ENCODE data around the gene PC. TPM values are rescaled to one million over a fixed set of nuclear protein-coding genes. Genes with fewer than 3 reads are reported as not detected.
A peak's percentile ranks its signal among the peaks of the same experiment; 100 is the strongest.

PC gene
- total and polyA plus RNA-seq, 4 experiments from 2014 or later = 2.9 to 7.7 (median 5.4) TPM

DNA sequence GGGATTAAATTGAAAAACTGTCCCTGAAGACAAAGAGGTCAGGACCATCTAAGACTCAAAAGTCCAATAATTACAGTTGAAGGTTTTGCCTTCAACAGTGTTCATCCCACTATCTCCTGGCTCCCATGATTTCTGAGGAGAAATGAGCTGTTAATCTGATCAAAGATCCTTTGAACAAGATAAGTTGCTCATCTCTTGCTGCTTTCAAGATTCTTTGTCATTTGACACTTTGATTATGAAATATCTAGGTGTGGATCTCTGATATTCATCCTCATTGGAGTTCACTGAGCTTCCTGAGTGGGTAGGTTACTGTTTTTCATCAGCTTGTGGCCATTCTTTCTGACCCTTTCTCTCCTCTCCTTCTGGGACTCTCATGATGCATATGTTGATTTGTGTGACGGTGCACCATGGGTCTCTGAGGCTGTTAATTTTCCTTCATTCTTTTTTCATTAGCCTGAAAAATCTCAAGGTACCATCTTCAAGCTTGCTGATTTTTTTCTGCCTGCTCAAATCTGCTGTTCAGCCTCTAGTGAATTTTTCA, 20.9 kb downstream of the PC start:
- Mint-ChIP-seq H3K27ac (no peak overlapping the region), H3K27me3 (peaks cover 0 to 2% of the 10 kb centered on the region in 2 donors), H3K36me3 (no peaks in the 10 kb centered on the region), H3K9me3 (peaks cover 0 to 2% (median 0%) of the 10 kb centered on the region in 8 donors), H3K4me3 (no peak overlapping the region), H3K4me1 (no peaks in the 10 kb centered on the region)
- Histone ChIP-seq H3K4me3 (ENCODE audit: low read length in 2 of 2) (no peak overlapping the region), H3K27me3 (ENCODE audit: insufficient read depth, low read length) (no peaks in the 10 kb centered on the region), H3K36me3 (ENCODE audit: insufficient read depth, low read length) (no peaks in the 10 kb centered on the region), H3K27ac (ENCODE audit: low read depth, low read length) (no peak overlapping the region), H3K9me3 (ENCODE audit: control insufficient read depth in 1 of 2, low read length in 2 of 2) (no peaks in the 10 kb centered on the region), H3K4me1 (ENCODE audit: insufficient read depth, low read length) (no peaks in the 10 kb centered on the region)
- DNase-seq = no peak
- intact Hi-C loops (cut with micrococcal nuclease) = no loop called here
- ChIA-PET POLR2A (ENCODE audit: partially characterized antibody) (no interaction called here), CTCF (ENCODE audit: partially characterized antibody) (no interaction called here)

DNA sequence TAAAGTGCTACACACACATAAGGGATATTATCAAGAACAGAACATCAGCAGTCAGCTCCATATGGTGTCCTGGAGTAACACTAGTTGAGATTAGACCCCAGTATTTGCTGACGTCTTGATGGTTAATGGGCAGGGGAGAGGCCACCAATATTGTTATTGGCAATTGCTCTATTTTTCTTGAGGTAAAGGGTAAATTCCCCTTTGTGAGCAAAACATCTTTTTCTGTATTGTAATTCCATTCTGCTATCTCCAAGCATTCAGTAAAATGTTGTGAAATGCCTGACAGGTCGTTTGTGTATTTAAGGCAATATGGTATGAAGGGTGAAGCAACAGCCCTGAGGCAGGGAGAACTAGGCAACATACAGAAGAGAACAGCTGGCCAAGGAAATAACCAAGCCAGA, 21.9 kb downstream of the PC start:
- H3K27ac Mint-ChIP-seq = no peak overlapping the region
- peaks cover 0 to 2% of the 10 kb centered on the region in 2 donors for H3K27me3 Mint-ChIP-seq
- Histone ChIP-seq H3K4me1 (ENCODE audit: insufficient read depth, low read length) (no peaks in the 10 kb centered on the region), H3K9me3 (ENCODE audit: control insufficient read depth in 1 of 2, low read length in 2 of 2) (no peaks in the 10 kb centered on the region), H3K27me3 (ENCODE audit: insufficient read depth, low read length) (no peaks in the 10 kb centered on the region), H3K4me3 (ENCODE audit: low read length in 2 of 2) (no peak overlapping the region), H3K27ac (ENCODE audit: low read depth, low read length) (no peak overlapping the region), H3K36me3 (ENCODE audit: insufficient read depth, low read length) (no peaks in the 10 kb centered on the region)
- ChIA-PET POLR2A (ENCODE audit: partially characterized antibody) (no interaction called here), CTCF (ENCODE audit: partially characterized antibody) (no interaction called here)
- no peak overlapping the region for H3K4me3 Mint-ChIP-seq
- DNase-seq = no peak
- no peaks in the 10 kb centered on the region for H3K4me1 Mint-ChIP-seq
- peaks cover 0 to 2% (median 0%) of the 10 kb centered on the region in 8 donors for H3K9me3 Mint-ChIP-seq
- intact Hi-C loops (cut with micrococcal nuclease) = no loop called here
- no peaks in the 10 kb centered on the region for H3K36me3 Mint-ChIP-seq

GRCh38 chr11:66934950-66935779, 23.0 kb downstream of the PC start:
- Mint-ChIP-seq H3K9me3 (peaks cover 0 to 2% (median 0%) of the 10 kb centered on the region in 8 donors), H3K27me3 (peaks cover 0 to 2% of the 10 kb centered on the region in 2 donors), H3K27ac (peak overlapping the region in 1 of 7 donors; percentile 57), H3K36me3 (no peaks in the 10 kb centered on the region), H3K4me1 (no peaks in the 10 kb centered on the region), H3K4me3 (no peak overlapping the region)
- Histone ChIP-seq H3K9me3 (ENCODE audit: control insufficient read depth in 1 of 2, low read length in 2 of 2) (no peaks in the 10 kb centered on the region), H3K36me3 (ENCODE audit: insufficient read depth, low read length) (no peaks in the 10 kb centered on the region), H3K27ac (ENCODE audit: low read depth, low read length) (no peak overlapping the region), H3K4me3 (ENCODE audit: low read length in 2 of 2) (no peak overlapping the region), H3K27me3 (ENCODE audit: insufficient read depth, low read length) (no peaks in the 10 kb centered on the region), H3K4me1 (ENCODE audit: insufficient read depth, low read length) (no peaks in the 10 kb centered on the region)
- ChIA-PET POLR2A (ENCODE audit: partially characterized antibody) (no interaction called here), CTCF (ENCODE audit: partially characterized antibody) (no interaction called here)
- intact Hi-C loops (cut with micrococcal nuclease) = no loop called here
- DNase-seq = no peak

- ChIA-PET CTCF (ENCODE audit: partially characterized antibody) (no interaction called here), POLR2A (ENCODE audit: partially characterized antibody) (no interaction called here)
- H3K9me3 Mint-ChIP-seq = peaks cover 0 to 2% (median 0%) of the 10 kb centered on the region in 8 donors
- Histone ChIP-seq H3K4me3 (ENCODE audit: low read length in 2 of 2) (no peak overlapping the region), H3K4me1 (ENCODE audit: insufficient read depth, low read length) (no peaks in the 10 kb centered on the region), H3K27ac (ENCODE audit: low read depth, low read length) (no peak overlapping the region), H3K27me3 (ENCODE audit: insufficient read depth, low read length) (no peaks in the 10 kb centered on the region), H3K36me3 (ENCODE audit: insufficient read depth, low read length) (no peaks in the 10 kb centered on the region), H3K9me3 (ENCODE audit: control insufficient read depth in 1 of 2, low read length in 2 of 2) (no peaks in the 10 kb centered on the region)
- no peaks in the 10 kb centered on the region for H3K4me1 Mint-ChIP-seq
- H3K36me3 Mint-ChIP-seq = no peaks in the 10 kb centered on the region
- H3K27me3 Mint-ChIP-seq = peaks cover 0 to 2% of the 10 kb centered on the region in 2 donors
- DNase-seq = no peak
- H3K27ac Mint-ChIP-seq = no peak overlapping the region
- H3K4me3 Mint-ChIP-seq = no peak overlapping the region
- intact Hi-C loops (cut with micrococcal nuclease) = no loop called here
Observed at GRCh38 chr11:66933531-66933930, 24.7 kb downstream of the PC start.

DNA sequence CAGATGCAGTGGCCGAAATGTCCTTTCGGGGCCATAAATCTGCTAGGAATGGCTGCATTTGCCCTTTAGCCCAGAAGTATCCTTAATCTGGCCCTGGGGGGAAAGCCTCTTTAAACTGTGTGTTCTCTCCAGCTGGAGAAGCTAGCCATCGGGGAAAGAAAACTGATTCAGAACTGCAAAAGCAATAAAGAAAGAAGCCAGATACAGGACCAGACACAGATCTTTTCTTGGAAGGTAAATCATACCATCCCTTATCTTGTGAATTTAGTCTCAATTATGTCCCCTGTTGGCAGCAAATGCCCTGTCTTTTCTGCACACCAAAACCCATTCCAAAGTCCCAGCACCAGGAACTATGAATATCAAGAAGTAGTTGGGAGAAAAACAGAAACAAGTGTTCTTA, 25.6 kb downstream of the PC start:
- no peak for DNase-seq
- H3K4me1 ChIP-seq (ENCODE audit: insufficient read depth, low read length) = no peaks in the 10 kb centered on the region
- H3K9me3 Mint-ChIP-seq = no peaks in the 10 kb centered on the region
- H3K27ac Mint-ChIP-seq = no peak overlapping the region
- no peak overlapping the region for H3K27ac ChIP-seq (ENCODE audit: low read depth, low read length)
- no peaks in the 10 kb centered on the region for H3K4me1 Mint-ChIP-seq
- H3K27me3 Mint-ChIP-seq = peaks cover 0 to 2% of the 10 kb centered on the region in 2 donors
- ChIA-PET POLR2A (ENCODE audit: partially characterized antibody) (no interaction called here), CTCF (ENCODE audit: partially characterized antibody) (no interaction called here)
- no peak overlapping the region for H3K4me3 Mint-ChIP-seq
- H3K36me3 ChIP-seq (ENCODE audit: insufficient read depth, low read length) = no peaks in the 10 kb centered on the region
- no peaks in the 10 kb centered on the region for H3K36me3 Mint-ChIP-seq
- H3K27me3 ChIP-seq (ENCODE audit: insufficient read depth, low read length) = no peaks in the 10 kb centered on the region
- no peak overlapping the region for H3K4me3 ChIP-seq (ENCODE audit: low read length in 2 of 2)
- intact Hi-C loops (cut with micrococcal nuclease) = no loop called here
- H3K9me3 ChIP-seq (ENCODE audit: control insufficient read depth in 1 of 2, low read length in 2 of 2) = no peaks in the 10 kb centered on the region

DNA sequence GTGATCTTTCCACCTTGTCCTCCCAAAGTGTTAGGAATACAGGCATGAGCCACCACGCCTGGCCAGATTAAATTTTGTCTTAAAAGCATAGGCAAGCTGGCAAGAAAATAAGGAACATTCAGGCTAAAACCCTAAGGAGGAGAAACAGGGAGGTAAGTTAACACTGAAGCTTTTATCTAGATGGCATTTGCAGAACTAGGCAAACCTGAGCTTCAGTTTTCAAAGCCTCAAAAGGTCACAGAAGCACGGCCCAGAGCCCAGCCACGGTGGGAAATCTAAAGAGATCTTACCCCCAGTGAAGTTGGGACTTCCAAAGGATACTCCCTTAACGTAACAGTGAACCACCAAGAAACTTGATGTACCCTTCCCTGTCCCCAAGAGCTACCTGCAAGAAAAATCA, 28.4 kb downstream of the PC start:
- ChIA-PET POLR2A (ENCODE audit: partially characterized antibody) (no interaction called here), CTCF (ENCODE audit: partially characterized antibody) (no interaction called here)
- H3K9me3 Mint-ChIP-seq = peaks cover 0 to 2% (median 0%) of the 10 kb centered on the region in 8 donors
- peaks cover 0 to 2% of the 10 kb centered on the region in 2 donors for H3K36me3 Mint-ChIP-seq
- H3K27me3 Mint-ChIP-seq = peaks cover 0 to 2% of the 10 kb centered on the region in 2 donors
- no peaks in the 10 kb centered on the region for H3K27me3 ChIP-seq (ENCODE audit: insufficient read depth, low read length)
- H3K4me3 Mint-ChIP-seq = no peak overlapping the region
- H3K9me3 ChIP-seq (ENCODE audit: control insufficient read depth in 1 of 2, low read length in 2 of 2) = no peaks in the 10 kb centered on the region
- H3K36me3 ChIP-seq (ENCODE audit: insufficient read depth, low read length) = no peaks in the 10 kb centered on the region
- no peaks in the 10 kb centered on the region for H3K4me1 ChIP-seq (ENCODE audit: insufficient read depth, low read length)
- no peak overlapping the region for H3K27ac Mint-ChIP-seq
- H3K27ac ChIP-seq (ENCODE audit: low read depth, low read length) = no peak overlapping the region
- no peak overlapping the region for H3K4me3 ChIP-seq (ENCODE audit: low read length in 2 of 2)
- intact Hi-C loops (cut with micrococcal nuclease) = no loop called here
- no peaks in the 10 kb centered on the region for H3K4me1 Mint-ChIP-seq
- no peak for DNase-seq

DNA sequence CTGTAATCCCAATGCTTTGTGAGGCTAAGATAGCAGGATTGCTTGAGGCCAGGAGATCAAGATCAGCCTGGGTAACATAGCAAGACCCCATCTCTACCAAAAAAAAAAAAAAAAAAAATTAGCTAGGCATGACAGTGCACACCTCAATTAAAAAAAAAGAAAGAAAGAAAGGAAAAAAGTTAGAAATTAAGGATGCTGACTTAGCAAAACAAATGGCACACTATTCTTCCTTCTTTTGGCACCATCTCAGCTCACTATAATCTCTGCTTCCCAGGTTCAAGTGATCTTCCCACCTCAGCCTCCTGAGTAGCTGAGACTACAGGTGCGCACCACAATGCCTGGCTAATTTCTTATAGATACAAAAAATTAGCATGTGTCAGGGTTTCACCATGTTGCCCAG, 33.9 kb downstream of the PC start:
- ChIA-PET POLR2A (ENCODE audit: partially characterized antibody) (no interaction called here), CTCF (ENCODE audit: partially characterized antibody) (no interaction called here)
- H3K27me3 Mint-ChIP-seq = no peaks in the 10 kb centered on the region
- DNase-seq = no peak
- H3K36me3 ChIP-seq (ENCODE audit: insufficient read depth, low read length) = no peaks in the 10 kb centered on the region
- no peak overlapping the region for H3K4me3 Mint-ChIP-seq
- no peaks in the 10 kb centered on the region for H3K9me3 ChIP-seq (ENCODE audit: control insufficient read depth in 1 of 2, low read length in 2 of 2)
- H3K9me3 Mint-ChIP-seq = peaks cover 0 to 6% (median 0%) of the 10 kb centered on the region in 8 donors
- intact Hi-C loops (cut with micrococcal nuclease) = no loop called here
- H3K4me1 ChIP-seq (ENCODE audit: insufficient read depth, low read length) = no peaks in the 10 kb centered on the region
- H3K27ac ChIP-seq (ENCODE audit: low read depth, low read length) = no peak overlapping the region
- H3K27me3 ChIP-seq (ENCODE audit: insufficient read depth, low read length) = no peaks in the 10 kb centered on the region
- peaks cover 0 to 5% of the 10 kb centered on the region in 2 donors for H3K36me3 Mint-ChIP-seq
- no peak overlapping the region for H3K27ac Mint-ChIP-seq
- H3K4me1 Mint-ChIP-seq = no peaks in the 10 kb centered on the region
- no peak overlapping the region for H3K4me3 ChIP-seq (ENCODE audit: low read length in 2 of 2)
